ENCODE data around the gene HDLBP.

GRCh38 chr2:241225545-241225944 lies 89.9 kb downstream of the HDLBP start:
- TF ChIP-seq CTCF (IDR thresholded peaks at IDR 0.05; ENCODE audit: low read depth, low read length) (no peak), EZH2phosphoT487 (IDR thresholded peaks at IDR 0.05; ENCODE audit: low read depth) (no peak)

Data from OCI-LY3 (cell line).